H9 (cell line): ENCODE measurements around the gene DISC1. TPM values are rescaled to one million over a fixed set of nuclear protein-coding genes. Genes with fewer than 3 reads are reported as not detected.

ENCODE experiments used
- DNase-seq: peaks from one replicate; pipeline ENCODE4 v3.0.0-alpha.2; 2017
- H2AFZ ChIP-seq: one replicate; pipeline ENCODE4 v1.6.1; 2013; ENCODE audit warnings: mild to moderate bottlenecking, low read length, control low read depth, moderate library complexity
- H2AK5ac ChIP-seq: 2 replicates; pipeline ENCODE4 v1.6.1; 2013; ENCODE audit warnings: low read length, control low read depth, mixed read lengths; ENCODE audit not compliant: insufficient read length
- H2BK120ac ChIP-seq: one replicate; pipeline ENCODE4 v1.6.1; 2013; ENCODE audit warnings: low read depth, mild to moderate bottlenecking, low read length, control low read depth, inconsistent platforms; ENCODE audit not compliant: poor library complexity, severe bottlenecking
- H2BK12ac ChIP-seq: 2 replicates; pipeline ENCODE4 v1.6.1; 2013; ENCODE audit warnings: low read length, control low read depth, mixed read lengths, low read depth; ENCODE audit not compliant: insufficient read length
- H2BK15ac ChIP-seq: 2 replicates; pipeline ENCODE4 v1.6.1; 2013; ENCODE audit warnings: low read depth, low read length, control low read depth
- H2BK20ac ChIP-seq: one replicate; pipeline ENCODE4 v1.6.1; 2013; ENCODE audit warnings: low read depth, mild to moderate bottlenecking, low read length, control low read depth, inconsistent platforms; ENCODE audit not compliant: poor library complexity, severe bottlenecking
- H2BK5ac ChIP-seq: 2 replicates; pipeline ENCODE4 v1.6.1; 2013; ENCODE audit warnings: low read length, control low read depth, mixed read lengths; ENCODE audit not compliant: insufficient read length
- H3K14ac ChIP-seq: 2 replicates; pipeline ENCODE4 v1.6.1; 2013; ENCODE audit warnings: low read length, control low read depth; ENCODE audit not compliant: insufficient read depth
- H3K18ac ChIP-seq: 2 replicates; pipeline ENCODE4 v1.6.1; 2013; ENCODE audit warnings: low read depth, mild to moderate bottlenecking, mixed read lengths, low read length, control low read depth; ENCODE audit not compliant: insufficient read length
- H3K23ac ChIP-seq: 2 replicates; pipeline ENCODE4 v1.6.1; 2013; ENCODE audit warnings: low read length, control low read depth, mixed read lengths, low read depth; ENCODE audit not compliant: insufficient read length
- H3K23me2 ChIP-seq: 2 replicates; pipeline ENCODE4 v1.6.1; 2013; ENCODE audit warnings: low read depth, mild to moderate bottlenecking, mixed read lengths, low read length, control low read depth; ENCODE audit not compliant: insufficient read length, poor library complexity, severe bottlenecking
- H3K27ac ChIP-seq: 2 replicates; pipeline ENCODE4 v1.5.1; 2013; ENCODE audit warnings: low read length, control low read depth, mixed read lengths, low read depth; ENCODE audit not compliant: insufficient read length
- H3K27me3 ChIP-seq: 2 replicates; pipeline ENCODE4 v1.6.1; 2013; ENCODE audit warnings: low read length, control low read depth, inconsistent platforms; ENCODE audit not compliant: insufficient read depth
- H3K4ac ChIP-seq: 2 replicates; pipeline ENCODE4 v1.6.1; 2013; ENCODE audit warnings: low read depth, mild to moderate bottlenecking, control low read depth, inconsistent platforms, low read length, moderate library complexity
- H3K4me1 ChIP-seq: 2 replicates; pipeline ENCODE4 v1.6.1; 2013; ENCODE audit warnings: low read length, control low read depth, inconsistent platforms; ENCODE audit not compliant: insufficient read depth
- H3K4me2 ChIP-seq: 2 replicates; pipeline ENCODE4 v1.6.1; 2013; ENCODE audit warnings: low read length, control low read depth, mixed read lengths; ENCODE audit not compliant: insufficient read length, insufficient read depth
- H3K56ac ChIP-seq: 2 replicates; pipeline ENCODE4 v1.6.1; 2013; ENCODE audit warnings: low read depth, mild to moderate bottlenecking, mixed read lengths, low read length, control low read depth; ENCODE audit not compliant: insufficient read length
- H3K79me1 ChIP-seq: 2 replicates; pipeline ENCODE4 v1.6.1; 2013; ENCODE audit warnings: low read depth, mild to moderate bottlenecking, moderate library complexity, low read length, control low read depth, inconsistent platforms; ENCODE audit not compliant: insufficient read depth, poor library complexity, severe bottlenecking
- H3K79me2 ChIP-seq: 2 replicates; pipeline ENCODE4 v1.6.1; 2013; ENCODE audit warnings: low read length, control low read depth, inconsistent platforms; ENCODE audit not compliant: insufficient read depth
- H3K9ac ChIP-seq: 2 replicates; pipeline ENCODE4 v1.6.1; 2013; ENCODE audit warnings: low read length, control low read depth, mixed read lengths; ENCODE audit not compliant: insufficient read length; ENCODE audit errors: extremely low read depth
- H3K9me3 ChIP-seq: one replicate; pipeline ENCODE4 v1.6.1; 2013; ENCODE audit warnings: low read depth, low read length, inconsistent platforms; ENCODE audit not compliant: control insufficient read depth
- H3T11ph ChIP-seq: one replicate; pipeline ENCODE4 v1.6.1; 2013; ENCODE audit warnings: mild to moderate bottlenecking, low read length, control low read depth, inconsistent platforms
- H4K20me1 ChIP-seq: one replicate; pipeline ENCODE4 v1.6.1; 2013; ENCODE audit not compliant: control insufficient read depth, insufficient read length, insufficient read depth
- H4K5ac ChIP-seq: 2 replicates; pipeline ENCODE4 v1.6.1; 2013; ENCODE audit warnings: low read depth, mild to moderate bottlenecking, mixed read lengths, low read length, control low read depth; ENCODE audit not compliant: insufficient read length
- H4K8ac ChIP-seq: replicated peaks from 2 replicates; pipeline ENCODE4 v1.6.1; 2013; ENCODE audit warnings: low read length, control low read depth, mixed read lengths, low read depth; ENCODE audit not compliant: insufficient read length
- H4K91ac ChIP-seq: 2 replicates; pipeline ENCODE4 v1.6.1; 2013; ENCODE audit warnings: low read depth, mild to moderate bottlenecking, moderate library complexity, mixed read lengths, low read length, control low read depth; ENCODE audit not compliant: insufficient read length
- H3K27ac Mint-ChIP-seq, 3 experiments: 2 replicates in 2 of 3; 3 replicates in 1 of 3; pipeline ENCODE4 v1.8.0; 2020 to 2021; ENCODE audit warnings: mixed read lengths in 3 of 3, mild to moderate bottlenecking in 1 of 3, moderate library complexity in 1 of 3
- H3K27me3 Mint-ChIP-seq: 2 replicates; pipeline ENCODE4 v1.8.0; 2021; ENCODE audit warnings: low read depth, mild to moderate bottlenecking, moderate library complexity, mixed read lengths
- H3K36me3 Mint-ChIP-seq, 3 experiments: 2 replicates in 2 of 3; 3 replicates in 1 of 3; pipeline ENCODE4 v1.8.0; 2020 to 2021; ENCODE audit warnings: low read depth in 3 of 3, mixed read lengths in 3 of 3; ENCODE audit not compliant: insufficient read depth in 1 of 3
- H3K4me1 Mint-ChIP-seq, 2 experiments: 2 replicates each; pipeline ENCODE4 v1.8.0; 2020; ENCODE audit warnings: mixed read lengths in 2 of 2
- H3K4me3 Mint-ChIP-seq, 2 experiments: 2 replicates in 1 of 2; 3 replicates in 1 of 2; pipeline ENCODE4 v1.8.0; 2020 to 2021; ENCODE audit warnings: mild to moderate bottlenecking in 2 of 2, mixed read lengths in 2 of 2, moderate library complexity in 1 of 2
- H3K9me3 Mint-ChIP-seq, 2 experiments: 2 replicates in 1 of 2; 3 replicates in 1 of 2; pipeline ENCODE4 v1.8.0; 2020; ENCODE audit warnings: mild to moderate bottlenecking in 2 of 2, mixed read lengths in 2 of 2, moderate library complexity in 1 of 2
- WGBS: extraction: QIAGEN DNeasy Blood & Tissue Kit; methylation state at CpG from one replicate; pipeline ENCODE4 v1.1.7; 2013; ENCODE audit warnings: missing lambda C conversion rate, low lambda C conversion rate, mixed read lengths; ENCODE audit not compliant: insufficient read length; ENCODE audit errors: extremely low coverage; 5-methylcytosine and 5-hydroxymethylcytosine counted together
- total RNA-seq: library from RNA; stranded (reverse); gene quantifications from 2 replicates; pipeline ENCODE4 v1.2.1, GENCODE V29; 2021
- TF ChIP-seq, protein P1 (sequence below): fragments of 200-600 bp; sonication (generic); conservative IDR thresholded peaks from 3 replicates; pipeline ENCODE4 v1.8.0; 2021; ENCODE audit warnings: antibody characterized with exemption, mild to moderate bottlenecking

DISC1 gene
- total RNA-seq, 1 experiment from 2014 or later = 2.5 TPM

DNA sequence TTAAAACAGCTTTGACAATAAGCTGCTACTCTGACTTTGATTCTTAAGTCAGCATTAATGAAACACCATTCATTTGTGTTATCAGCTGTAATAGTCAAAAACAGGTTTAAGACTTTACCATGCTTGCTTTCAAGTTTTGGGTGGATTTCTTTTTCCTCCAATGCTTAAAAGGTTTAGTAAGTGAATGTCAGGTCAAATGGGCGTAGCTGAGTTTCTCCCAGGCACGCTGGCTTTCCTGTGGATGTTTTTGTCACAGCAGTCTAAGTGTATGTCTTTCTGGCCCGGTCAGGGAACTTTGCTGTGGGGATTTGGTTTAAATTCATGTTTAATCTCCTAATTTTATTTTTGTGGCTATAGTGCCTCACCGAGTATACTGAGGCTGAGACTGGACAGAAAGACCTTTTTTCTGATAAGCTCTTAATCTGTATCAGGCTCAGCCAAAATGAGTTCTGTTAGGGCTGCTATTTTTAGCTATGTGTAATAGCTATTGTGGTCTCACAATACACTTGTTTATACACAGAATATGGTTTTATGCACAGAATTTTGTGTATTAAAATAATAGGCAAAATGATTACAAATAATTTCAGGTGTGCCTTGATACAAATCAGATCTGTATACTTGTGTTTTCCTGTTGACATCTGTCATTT, 292.8 kb downstream of the DISC1 start:
- H3K27ac Mint-ChIP-seq = no peak overlapping the region
- Histone ChIP-seq H2BK15ac (no peak overlapping the region), H3K23ac (no peak overlapping the region), H4K91ac (no peak overlapping the region), H3K27me3 (no peaks in the 10 kb centered on the region), H3K18ac (no peak overlapping the region), H3K79me1 (no peaks in the 10 kb centered on the region), H3K56ac (no peak overlapping the region), H2BK20ac (no peak overlapping the region), H2AFZ (no peak overlapping the region), H3K27ac (no peak overlapping the region), H2BK5ac (no peak overlapping the region), H3K23me2 (no peaks in the 10 kb centered on the region), H3K9me3 (no peaks in the 10 kb centered on the region), H3K4me2 (no peak overlapping the region), H3K4ac (no peak overlapping the region), H3T11ph (no peak overlapping the region), H2BK12ac (no peak overlapping the region), H3K9ac (no peak overlapping the region), H4K8ac (no peak overlapping the region), H2BK120ac (no peak overlapping the region), H4K20me1 (peaks cover 3% of the 10 kb centered on the region), H2AK5ac (no peak overlapping the region), H4K5ac (no peak overlapping the region), H3K4me1 (no peaks in the 10 kb centered on the region), H3K79me2 (no peaks in the 10 kb centered on the region), H3K14ac (no peak overlapping the region)
- no peaks in the 10 kb centered on the region for H3K36me3 Mint-ChIP-seq
- peaks cover 11 to 15% of the 10 kb centered on the region in 2 experiments for H3K4me1 Mint-ChIP-seq
- no CpG with 5 or more reads among the region's 4 CpGs for WGBS
- no peak for DNase-seq
- no peaks in the 10 kb centered on the region for H3K9me3 Mint-ChIP-seq
- peaks cover 2% of the 10 kb centered on the region for H3K27me3 Mint-ChIP-seq
- H3K4me3 Mint-ChIP-seq = no peak overlapping the region
- TF ChIP-seq, protein P1, sequence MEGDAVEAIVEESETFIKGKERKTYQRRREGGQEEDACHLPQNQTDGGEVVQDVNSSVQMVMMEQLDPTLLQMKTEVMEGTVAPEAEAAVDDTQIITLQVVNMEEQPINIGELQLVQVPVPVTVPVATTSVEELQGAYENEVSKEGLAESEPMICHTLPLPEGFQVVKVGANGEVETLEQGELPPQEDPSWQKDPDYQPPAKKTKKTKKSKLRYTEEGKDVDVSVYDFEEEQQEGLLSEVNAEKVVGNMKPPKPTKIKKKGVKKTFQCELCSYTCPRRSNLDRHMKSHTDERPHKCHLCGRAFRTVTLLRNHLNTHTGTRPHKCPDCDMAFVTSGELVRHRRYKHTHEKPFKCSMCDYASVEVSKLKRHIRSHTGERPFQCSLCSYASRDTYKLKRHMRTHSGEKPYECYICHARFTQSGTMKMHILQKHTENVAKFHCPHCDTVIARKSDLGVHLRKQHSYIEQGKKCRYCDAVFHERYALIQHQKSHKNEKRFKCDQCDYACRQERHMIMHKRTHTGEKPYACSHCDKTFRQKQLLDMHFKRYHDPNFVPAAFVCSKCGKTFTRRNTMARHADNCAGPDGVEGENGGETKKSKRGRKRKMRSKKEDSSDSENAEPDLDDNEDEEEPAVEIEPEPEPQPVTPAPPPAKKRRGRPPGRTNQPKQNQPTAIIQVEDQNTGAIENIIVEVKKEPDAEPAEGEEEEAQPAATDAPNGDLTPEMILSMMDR = no peak
